Ovary (tissue), 3 donors: ENCODE data around the gene WTAP.

ENCODE experiments used
- EP300 ChIP-seq: sonication (generic); formaldehyde crosslinking; IDR thresholded peaks from one replicate; pipeline ENCODE4 v1.6.1; 2017; ENCODE audit warnings: antibody characterized with exemption
- POLR2A ChIP-seq: fragments of 450-650 bp; IDR thresholded peaks from one replicate; pipeline ENCODE4 v1.6.1; 2017; ENCODE audit warnings: antibody characterized with exemption, mild to moderate bottlenecking, moderate library complexity
- TF ChIP-seq, protein P1 (sequence below), 3 donors: fragments of 450-650 bp in 2 of 3; fragments of 200-600 bp in 1 of 3; IDR thresholded peaks; one replicate each; pipeline versions ENCODE4 v1.5.1 to v1.8.0; 2016 to 2022; ENCODE audit warnings: antibody characterized with exemption in 3 of 3, mild to moderate bottlenecking in 1 of 3
- donor health status: DM: no; HTN: no; CAD: no.

DNA sequence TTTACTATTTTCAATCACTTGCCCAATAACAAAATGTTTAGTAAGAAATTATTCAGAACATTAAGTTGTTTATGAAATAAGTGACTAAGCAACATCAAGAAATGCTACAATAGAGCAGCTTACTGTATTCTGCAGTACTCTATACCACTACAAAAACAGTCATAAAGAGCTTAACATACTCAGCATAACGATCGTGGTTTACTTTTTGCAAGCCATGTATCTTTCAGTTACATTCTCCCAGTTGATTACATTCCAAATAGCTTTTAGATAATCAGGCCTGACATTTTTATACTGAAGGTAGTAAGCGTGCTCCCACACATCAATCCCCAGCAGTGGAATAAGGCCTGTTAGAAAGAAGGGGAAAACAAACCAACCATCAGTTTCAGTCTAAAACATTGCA lies 45.0 kb upstream of the WTAP start:
- TF ChIP-seq EP300 (no peak), POLR2A (no peak)
- TF ChIP-seq, protein P1, sequence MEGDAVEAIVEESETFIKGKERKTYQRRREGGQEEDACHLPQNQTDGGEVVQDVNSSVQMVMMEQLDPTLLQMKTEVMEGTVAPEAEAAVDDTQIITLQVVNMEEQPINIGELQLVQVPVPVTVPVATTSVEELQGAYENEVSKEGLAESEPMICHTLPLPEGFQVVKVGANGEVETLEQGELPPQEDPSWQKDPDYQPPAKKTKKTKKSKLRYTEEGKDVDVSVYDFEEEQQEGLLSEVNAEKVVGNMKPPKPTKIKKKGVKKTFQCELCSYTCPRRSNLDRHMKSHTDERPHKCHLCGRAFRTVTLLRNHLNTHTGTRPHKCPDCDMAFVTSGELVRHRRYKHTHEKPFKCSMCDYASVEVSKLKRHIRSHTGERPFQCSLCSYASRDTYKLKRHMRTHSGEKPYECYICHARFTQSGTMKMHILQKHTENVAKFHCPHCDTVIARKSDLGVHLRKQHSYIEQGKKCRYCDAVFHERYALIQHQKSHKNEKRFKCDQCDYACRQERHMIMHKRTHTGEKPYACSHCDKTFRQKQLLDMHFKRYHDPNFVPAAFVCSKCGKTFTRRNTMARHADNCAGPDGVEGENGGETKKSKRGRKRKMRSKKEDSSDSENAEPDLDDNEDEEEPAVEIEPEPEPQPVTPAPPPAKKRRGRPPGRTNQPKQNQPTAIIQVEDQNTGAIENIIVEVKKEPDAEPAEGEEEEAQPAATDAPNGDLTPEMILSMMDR (IDR thresholded peaks at IDR 0.05): no peak
